Neural cell (in vitro differentiated cells): ENCODE data around the gene GAN. TPM values are rescaled to one million over a fixed set of nuclear protein-coding genes. Genes with fewer than 3 reads are reported as not detected.
A peak's percentile ranks its signal among the peaks of the same experiment; 100 is the strongest.

Experiments
- H2AFZ ChIP-seq: fragments of 200-600, 300-800 bp; sonication (generic), shearing (Covaris generic); 2 replicates; pipeline ENCODE4 v1.6.0; 2014; ENCODE audit warnings: low read depth, mild to moderate bottlenecking, antibody characterized with exemption, low read length, moderate library complexity
- H3F3A ChIP-seq: fragments of 200-600 bp; shearing (Covaris generic); 2 replicates; pipeline ENCODE4 v1.6.1; 2016; ENCODE audit warnings: mild to moderate bottlenecking, moderate library complexity, mixed read lengths, antibody characterized with exemption, low read length; ENCODE audit not compliant: insufficient read depth, poor library complexity, severe bottlenecking
- H3K27ac ChIP-seq: fragments of 200-600, 300-800 bp; sonication (generic), shearing (Covaris generic); 2 replicates; pipeline ENCODE4 v1.5.1; 2014; ENCODE audit warnings: mild to moderate bottlenecking, low read length, moderate library complexity
- H3K27me3 ChIP-seq: fragments of 300-800, 200-600 bp; sonication (generic), shearing (Covaris generic); 2 replicates; pipeline ENCODE4 v1.6.0; 2014; ENCODE audit warnings: mild to moderate bottlenecking, low read depth, low read length, moderate library complexity; ENCODE audit not compliant: insufficient read depth
- H3K36me3 ChIP-seq: fragments of 300-800, 200-600 bp; sonication (generic), shearing (Covaris generic); 2 replicates; pipeline ENCODE4 v1.5.1; 2014; ENCODE audit warnings: mild to moderate bottlenecking, antibody characterized with exemption, low read length, moderate library complexity; ENCODE audit not compliant: insufficient read depth
- H3K4me2 ChIP-seq: fragments of 300-800, 200-600 bp; sonication (generic), shearing (Covaris generic); 2 replicates; pipeline ENCODE4 v1.6.0; 2014; ENCODE audit warnings: mild to moderate bottlenecking, low read length
- H3K4me3 ChIP-seq: fragments of 300-800, 200-600 bp; sonication (generic), shearing (Covaris generic); 2 replicates; pipeline ENCODE4 v1.5.1; 2014; ENCODE audit warnings: mild to moderate bottlenecking, low read length, moderate library complexity
- H3K79me2 ChIP-seq: fragments of 200-600 bp; shearing (Covaris generic); replicated peaks from 2 replicates; pipeline ENCODE4 v1.6.0; 2014; ENCODE audit warnings: mild to moderate bottlenecking, low read length, moderate library complexity; ENCODE audit not compliant: insufficient read depth
- H3K9ac ChIP-seq: fragments of 300-800, 200-600 bp; sonication (generic), shearing (Covaris generic); 2 replicates; pipeline ENCODE4 v1.6.1; 2016; ENCODE audit warnings: mild to moderate bottlenecking, low read length, mixed read lengths
- H3K9me2 ChIP-seq: fragments of 200-600 bp; shearing (Covaris generic); 2 replicates; pipeline ENCODE4 v1.6.1; 2016; ENCODE audit warnings: mild to moderate bottlenecking, low read length, mixed read lengths; ENCODE audit not compliant: insufficient read depth
- H3K9me3 ChIP-seq: fragments of 200-600, 300-800 bp; sonication (generic), shearing (Covaris generic); 2 replicates; pipeline ENCODE4 v1.6.1; 2016; ENCODE audit warnings: mild to moderate bottlenecking, mixed run types, low read length, moderate library complexity, mixed read lengths
- H4K20me1 ChIP-seq: fragments of 200-600 bp; shearing (Covaris generic); 2 replicates; pipeline ENCODE4 v1.6.1; 2016; ENCODE audit warnings: mild to moderate bottlenecking, mixed run types; ENCODE audit not compliant: insufficient read depth
- EP300 ChIP-seq: fragments of 450-650 bp; conservative IDR thresholded peaks from 2 replicates; pipeline ENCODE4 v1.6.1; 2014; ENCODE audit warnings: antibody characterized with exemption, mild to moderate bottlenecking, moderate library complexity; ENCODE audit not compliant: poor library complexity, severe bottlenecking
- EZH2 ChIP-seq: fragments of 200-600, 300-800 bp; shearing (Covaris generic), sonication (generic); IDR thresholded peaks from 2 replicates; pipeline ENCODE4 v1.6.1; 2014; ENCODE audit warnings: antibody characterized with exemption, low read length, borderline replicate concordance, mild to moderate bottlenecking; ENCODE audit not compliant: insufficient read depth, poor library complexity, severe bottlenecking
- MXI1 ChIP-seq: fragments of 450-650 bp; conservative IDR thresholded peaks from 2 replicates; pipeline ENCODE4 v1.6.1; 2014; ENCODE audit warnings: antibody characterized with exemption, mild to moderate bottlenecking; ENCODE audit not compliant: poor library complexity, severe bottlenecking
- POLR2AphosphoS5 ChIP-seq: IDR thresholded peaks from 2 replicates; pipeline ENCODE4 v1.6.1; 2012
- RAD21 ChIP-seq: fragments of 450-650 bp; conservative IDR thresholded peaks from 2 replicates; pipeline ENCODE4 v1.6.1; 2014; ENCODE audit warnings: antibody characterized with exemption, mild to moderate bottlenecking, moderate library complexity
- SMC3 ChIP-seq: fragments of 450-650 bp; conservative IDR thresholded peaks from 2 replicates; pipeline ENCODE4 v1.6.1; 2014; ENCODE audit warnings: antibody characterized with exemption, mild to moderate bottlenecking, moderate library complexity; ENCODE audit not compliant: poor library complexity
- TAF1 ChIP-seq: IDR thresholded peaks from 2 replicates; pipeline ENCODE4 v1.6.1; 2012; ENCODE audit warnings: low read depth
- polyA minus RNA-seq: library from RNA; depleted of rRNA, polyadenylated mRNA; stranded (reverse); fragments of >200 nt; gene quantifications from 2 replicates; pipeline ENCODE4 v1.2.3, GENCODE V29; 2014
- polyA plus RNA-seq: library from polyadenylated mRNA; depleted of rRNA; stranded (reverse); fragments of >200 nt; gene quantifications from 2 replicates; pipeline ENCODE4 v1.2.3, GENCODE V29; 2014
- TF ChIP-seq, protein P1 (sequence below): IDR thresholded peaks from 2 replicates; pipeline ENCODE4 v1.6.1; 2012; ENCODE audit warnings: borderline replicate concordance
- TF ChIP-seq, protein P2 (sequence below): fragments of 450-650 bp; IDR thresholded peaks from 2 replicates; pipeline ENCODE4 v1.5.1; 2014; ENCODE audit warnings: antibody characterized with exemption, mild to moderate bottlenecking, moderate library complexity; ENCODE audit not compliant: poor library complexity, severe bottlenecking

Gene GAN
- polyA plus RNA-seq, result 8.7 and 9.1 TPM in 2 replicates
- polyA minus RNA-seq, result 41.1 and 52.6 TPM in 2 replicates

DNA sequence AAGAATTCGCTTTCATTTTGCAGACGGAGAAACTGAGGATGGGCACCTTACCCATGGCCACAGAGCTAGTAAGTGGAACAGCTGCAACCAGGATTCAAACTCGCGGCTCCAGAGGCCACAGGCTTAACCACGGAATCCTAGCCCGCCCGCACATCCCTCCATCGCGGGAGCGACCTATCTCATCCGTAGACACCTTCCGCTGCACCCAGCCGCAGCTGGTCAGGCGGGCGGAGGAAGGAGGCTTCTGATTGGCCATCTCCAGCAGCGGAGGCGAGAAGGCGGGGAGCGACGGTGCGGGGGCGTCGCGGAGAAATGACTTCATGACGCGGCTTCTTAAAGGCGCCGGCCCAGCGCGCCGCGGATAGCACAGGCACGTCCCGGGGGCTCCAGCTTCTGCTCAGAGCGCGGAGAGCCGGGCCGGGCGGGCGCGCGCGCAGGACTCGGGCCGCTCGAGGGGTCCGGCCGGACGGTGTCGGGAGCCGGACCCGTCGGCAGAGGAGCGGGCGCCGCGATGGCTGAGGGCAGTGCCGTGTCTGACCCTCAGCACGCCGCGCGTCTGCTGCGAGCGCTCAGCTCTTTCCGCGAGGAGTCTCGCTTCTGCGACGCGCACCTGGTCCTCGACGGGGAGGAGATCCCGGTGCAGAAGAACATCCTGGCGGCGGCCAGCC lies at the start of gene GAN:
Gene GAN (plus strand): TSS at position 360 of the 668 bp plus-strand sequence. CDS start 152 bp downstream, at position 512.
- Histone ChIP-seq H3K4me2 (peak within 1 kb of the TSS; percentile 95), H3K9me2 (no peaks in the 10 kb centered on the region), H3K4me3 (peak within 1 kb of the TSS; percentile 81), H3F3A (peaks cover 4% of the 10 kb centered on the region), H3K27ac (peak within 1 kb of the TSS; percentile 91), H3K27me3 (no peaks in the 10 kb centered on the region), H3K9me3 (no peaks in the 10 kb centered on the region), H4K20me1 (no peaks in the 10 kb centered on the region), H3K79me2 (peaks cover 34% of the 10 kb centered on the region), H3K36me3 (no peaks in the 10 kb centered on the region), H2AFZ (peak within 1 kb of the TSS; percentile 47), H3K9ac (peak within 1 kb of the TSS; percentile 81)
- peak; percentile 29 for TF ChIP-seq RAD21
- TF ChIP-seq POLR2AphosphoS5, result peak; percentile 89
- TF ChIP-seq, protein P1, sequence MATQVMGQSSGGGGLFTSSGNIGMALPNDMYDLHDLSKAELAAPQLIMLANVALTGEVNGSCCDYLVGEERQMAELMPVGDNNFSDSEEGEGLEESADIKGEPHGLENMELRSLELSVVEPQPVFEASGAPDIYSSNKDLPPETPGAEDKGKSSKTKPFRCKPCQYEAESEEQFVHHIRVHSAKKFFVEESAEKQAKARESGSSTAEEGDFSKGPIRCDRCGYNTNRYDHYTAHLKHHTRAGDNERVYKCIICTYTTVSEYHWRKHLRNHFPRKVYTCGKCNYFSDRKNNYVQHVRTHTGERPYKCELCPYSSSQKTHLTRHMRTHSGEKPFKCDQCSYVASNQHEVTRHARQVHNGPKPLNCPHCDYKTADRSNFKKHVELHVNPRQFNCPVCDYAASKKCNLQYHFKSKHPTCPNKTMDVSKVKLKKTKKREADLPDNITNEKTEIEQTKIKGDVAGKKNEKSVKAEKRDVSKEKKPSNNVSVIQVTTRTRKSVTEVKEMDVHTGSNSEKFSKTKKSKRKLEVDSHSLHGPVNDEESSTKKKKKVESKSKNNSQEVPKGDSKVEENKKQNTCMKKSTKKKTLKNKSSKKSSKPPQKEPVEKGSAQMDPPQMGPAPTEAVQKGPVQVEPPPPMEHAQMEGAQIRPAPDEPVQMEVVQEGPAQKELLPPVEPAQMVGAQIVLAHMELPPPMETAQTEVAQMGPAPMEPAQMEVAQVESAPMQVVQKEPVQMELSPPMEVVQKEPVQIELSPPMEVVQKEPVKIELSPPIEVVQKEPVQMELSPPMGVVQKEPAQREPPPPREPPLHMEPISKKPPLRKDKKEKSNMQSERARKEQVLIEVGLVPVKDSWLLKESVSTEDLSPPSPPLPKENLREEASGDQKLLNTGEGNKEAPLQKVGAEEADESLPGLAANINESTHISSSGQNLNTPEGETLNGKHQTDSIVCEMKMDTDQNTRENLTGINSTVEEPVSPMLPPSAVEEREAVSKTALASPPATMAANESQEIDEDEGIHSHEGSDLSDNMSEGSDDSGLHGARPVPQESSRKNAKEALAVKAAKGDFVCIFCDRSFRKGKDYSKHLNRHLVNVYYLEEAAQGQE, result peak; percentile 76
- TF ChIP-seq EZH2, result no peak
- TF ChIP-seq TAF1, result peak; percentile 79
- TF ChIP-seq MXI1, result peak; percentile 92
- TF ChIP-seq, protein P2, sequence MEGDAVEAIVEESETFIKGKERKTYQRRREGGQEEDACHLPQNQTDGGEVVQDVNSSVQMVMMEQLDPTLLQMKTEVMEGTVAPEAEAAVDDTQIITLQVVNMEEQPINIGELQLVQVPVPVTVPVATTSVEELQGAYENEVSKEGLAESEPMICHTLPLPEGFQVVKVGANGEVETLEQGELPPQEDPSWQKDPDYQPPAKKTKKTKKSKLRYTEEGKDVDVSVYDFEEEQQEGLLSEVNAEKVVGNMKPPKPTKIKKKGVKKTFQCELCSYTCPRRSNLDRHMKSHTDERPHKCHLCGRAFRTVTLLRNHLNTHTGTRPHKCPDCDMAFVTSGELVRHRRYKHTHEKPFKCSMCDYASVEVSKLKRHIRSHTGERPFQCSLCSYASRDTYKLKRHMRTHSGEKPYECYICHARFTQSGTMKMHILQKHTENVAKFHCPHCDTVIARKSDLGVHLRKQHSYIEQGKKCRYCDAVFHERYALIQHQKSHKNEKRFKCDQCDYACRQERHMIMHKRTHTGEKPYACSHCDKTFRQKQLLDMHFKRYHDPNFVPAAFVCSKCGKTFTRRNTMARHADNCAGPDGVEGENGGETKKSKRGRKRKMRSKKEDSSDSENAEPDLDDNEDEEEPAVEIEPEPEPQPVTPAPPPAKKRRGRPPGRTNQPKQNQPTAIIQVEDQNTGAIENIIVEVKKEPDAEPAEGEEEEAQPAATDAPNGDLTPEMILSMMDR, result peak; percentile 8
- no peak for TF ChIP-seq SMC3
- TF ChIP-seq EP300, result peak; percentile 71

DNA sequence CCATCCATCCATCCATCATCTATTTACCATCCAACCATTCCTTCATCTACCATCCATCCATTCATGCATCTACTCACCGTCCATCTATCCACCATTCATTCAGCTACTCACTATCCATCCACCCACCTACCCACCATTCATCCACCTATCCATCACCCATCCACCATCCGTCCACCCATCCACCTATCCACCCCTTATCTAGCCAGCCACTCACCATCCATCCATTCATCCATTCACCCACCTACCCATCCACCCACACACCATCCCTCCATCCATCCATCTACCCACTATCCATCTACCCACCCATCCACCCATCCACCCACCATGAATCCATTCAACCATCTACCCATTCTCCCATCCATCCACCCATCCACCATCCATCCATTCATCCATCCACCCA lies 49.7 kb upstream of the GAN start:
- Histone ChIP-seq H4K20me1 (no peaks in the 10 kb centered on the region), H3K79me2 (no peaks in the 10 kb centered on the region)
- no peak for TF ChIP-seq SMC3
- TF ChIP-seq EZH2, result no peak
- TF ChIP-seq TAF1, result no peak
- TF ChIP-seq EP300, result no peak
- TF ChIP-seq, protein P2, result no peak
- no peak for TF ChIP-seq RAD21
- TF ChIP-seq, protein P1, result no peak
- no peak for TF ChIP-seq POLR2AphosphoS5
- TF ChIP-seq MXI1, result no peak

More for the DNA sequence above, 49.7 kb upstream of the GAN start:
- Histone ChIP-seq H3K27ac (no peak overlapping the region), H3K4me3 (no peak overlapping the region), H3K27me3 (no peaks in the 10 kb centered on the region), H3K4me2 (no peak overlapping the region), H3K9ac (no peak overlapping the region), H3K9me2 (no peaks in the 10 kb centered on the region), H3K9me3 (no peaks in the 10 kb centered on the region), H3K36me3 (no peaks in the 10 kb centered on the region), H2AFZ (no peak overlapping the region), H3F3A (no peaks in the 10 kb centered on the region)
